ENCODE results near the gene PHLDA3.

Gene PHLDA3

DNA sequence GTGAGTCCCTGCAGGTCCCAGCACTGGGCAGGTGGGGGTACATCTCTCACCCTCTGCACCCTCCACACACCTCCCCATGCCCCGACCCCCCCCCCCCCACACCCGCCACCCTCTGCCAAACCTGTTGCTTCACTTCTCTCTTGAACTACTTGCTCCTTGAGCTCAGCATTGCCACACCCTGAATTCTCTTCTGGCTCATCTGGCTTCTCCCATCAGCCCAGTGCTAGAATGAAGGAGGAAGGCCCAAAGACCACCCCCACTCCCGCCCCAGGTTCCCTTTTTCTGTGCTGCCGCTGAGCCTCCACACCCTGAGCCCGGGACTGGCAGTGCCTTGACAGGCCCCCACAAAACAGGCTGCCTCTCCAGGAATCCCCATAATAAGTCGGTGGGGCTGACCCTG lies 41.0 kb downstream of the PHLDA3 start:
- no peak for DNase-seq
- H3K14ac ChIP-seq (ENCODE audit: low read length in 2 of 2) = no peak overlapping the region
- H3K9ac ChIP-seq (ENCODE audit: low read length) = no peak overlapping the region
- no peak overlapping the region for H3K4me2 ChIP-seq (ENCODE audit: low read length, poor library complexity, severe bottlenecking)
- no peak overlapping the region for H3K4ac ChIP-seq (ENCODE audit: low read depth in 1 of 2, low read length in 2 of 2)
- WGBS = 100% methylated on average over 3 of the region's 6 CpGs
- peaks cover 4% of the 10 kb centered on the region for H3K9me3 ChIP-seq (ENCODE audit: control insufficient read depth, low read length)
- H3K4me1 ChIP-seq (ENCODE audit: control insufficient read depth, insufficient read depth, low read depth, low read length) = peaks cover 14% of the 10 kb centered on the region
- H2BK15ac ChIP-seq (ENCODE audit: low read depth, poor library complexity, severe bottlenecking) = no peak overlapping the region
- H3K4me3 ChIP-seq (ENCODE audit: insufficient read depth in 1 of 2, low read depth in 1 of 2, low read length in 2 of 2) = no peak overlapping the region
- no peak overlapping the region for H2BK5ac ChIP-seq (ENCODE audit: low read depth, low read length, poor library complexity, severe bottlenecking)
- H3K36me3 ChIP-seq (ENCODE audit: control insufficient read depth in 1 of 2, insufficient read depth in 2 of 2, low read depth in 1 of 2, low read length in 2 of 2) = no peaks in the 10 kb centered on the region
- H3K18ac ChIP-seq (ENCODE audit: low read depth in 1 of 2, low read length in 2 of 2) = no peak overlapping the region
- no peak overlapping the region for H2AK5ac ChIP-seq (ENCODE audit: low read length, severe bottlenecking)
- H3K23ac ChIP-seq (ENCODE audit: low read length in 2 of 2) = no peak overlapping the region
- no peak overlapping the region for H4K91ac ChIP-seq (ENCODE audit: low read length)
- no peak overlapping the region for H2BK12ac ChIP-seq (ENCODE audit: low read length in 2 of 2)
- no peak overlapping the region for H2AFZ ChIP-seq (ENCODE audit: low read depth, low read length)
- H3K27me3 ChIP-seq (ENCODE audit: control insufficient read depth in 1 of 2, insufficient read depth in 1 of 2, low read length in 2 of 2) = peaks cover 0 to 7% of the 10 kb centered on the region in 2 experiments
- no peak overlapping the region for H4K8ac ChIP-seq (ENCODE audit: low read length)
- H3K27ac ChIP-seq (ENCODE audit: low read length, poor library complexity, severe bottlenecking) = no peak overlapping the region
- no peak overlapping the region for H2BK120ac ChIP-seq (ENCODE audit: low read depth, low read length)
- H3K79me1 ChIP-seq (replicated peaks; ENCODE audit: low read length, poor library complexity, severe bottlenecking) = no peaks in the 10 kb centered on the region

- Histone ChIP-seq H3K4ac (ENCODE audit: low read depth in 1 of 2, low read length in 2 of 2) (no peak overlapping the region), H3K18ac (ENCODE audit: low read depth in 1 of 2, low read length in 2 of 2) (no peak overlapping the region), H2BK120ac (ENCODE audit: low read depth, low read length) (no peak overlapping the region), H3K36me3 (ENCODE audit: control insufficient read depth in 1 of 2, insufficient read depth in 2 of 2, low read depth in 1 of 2, low read length in 2 of 2) (no peaks in the 10 kb centered on the region), H3K14ac (ENCODE audit: low read length in 2 of 2) (no peak overlapping the region), H3K9ac (ENCODE audit: low read length) (no peak overlapping the region), H2BK12ac (ENCODE audit: low read length in 2 of 2) (no peak overlapping the region), H3K4me1 (ENCODE audit: control insufficient read depth, insufficient read depth, low read depth, low read length) (peaks cover 16% of the 10 kb centered on the region), H2AFZ (ENCODE audit: low read depth, low read length) (no peak overlapping the region), H3K4me3 (ENCODE audit: insufficient read depth in 1 of 2, low read depth in 1 of 2, low read length in 2 of 2) (no peak overlapping the region), H3K9me3 (ENCODE audit: control insufficient read depth, low read length) (peaks cover 4% of the 10 kb centered on the region), H2BK15ac (ENCODE audit: low read depth, poor library complexity, severe bottlenecking) (no peak overlapping the region), H3K23ac (ENCODE audit: low read length in 2 of 2) (no peak overlapping the region), H4K8ac (ENCODE audit: low read length) (no peak overlapping the region), H3K79me1 (replicated peaks; ENCODE audit: low read length, poor library complexity, severe bottlenecking) (no peaks in the 10 kb centered on the region), H3K27me3 (ENCODE audit: control insufficient read depth in 1 of 2, insufficient read depth in 1 of 2, low read length in 2 of 2) (peaks cover 0 to 17% of the 10 kb centered on the region in 2 experiments), H3K4me2 (ENCODE audit: low read length, poor library complexity, severe bottlenecking) (no peak overlapping the region), H3K27ac (ENCODE audit: low read length, poor library complexity, severe bottlenecking) (no peak overlapping the region), H4K91ac (ENCODE audit: low read length) (no peak overlapping the region), H2AK5ac (ENCODE audit: low read length, severe bottlenecking) (no peak overlapping the region), H2BK5ac (ENCODE audit: low read depth, low read length, poor library complexity, severe bottlenecking) (no peak overlapping the region)
- 50% methylated on average over 13 of the region's 15 CpGs for WGBS
- DNase-seq = no peak
These were observed 42.3 kb downstream of the PHLDA3 start for GRCh38 chr1:201426479-201427310.

- Histone ChIP-seq H3K18ac (ENCODE audit: low read depth in 1 of 2, low read length in 2 of 2) (no peak overlapping the region), H3K27ac (ENCODE audit: low read length, poor library complexity, severe bottlenecking) (no peak overlapping the region), H2BK15ac (ENCODE audit: low read depth, poor library complexity, severe bottlenecking) (no peak overlapping the region), H3K9me3 (ENCODE audit: control insufficient read depth, low read length) (peaks cover 4% of the 10 kb centered on the region), H3K79me1 (replicated peaks; ENCODE audit: low read length, poor library complexity, severe bottlenecking) (no peaks in the 10 kb centered on the region), H2BK5ac (ENCODE audit: low read depth, low read length, poor library complexity, severe bottlenecking) (no peak overlapping the region), H3K36me3 (ENCODE audit: control insufficient read depth in 1 of 2, insufficient read depth in 2 of 2, low read depth in 1 of 2, low read length in 2 of 2) (no peaks in the 10 kb centered on the region), H2AFZ (ENCODE audit: low read depth, low read length) (no peak overlapping the region), H3K14ac (ENCODE audit: low read length in 2 of 2) (no peak overlapping the region), H4K8ac (ENCODE audit: low read length) (no peak overlapping the region), H4K91ac (ENCODE audit: low read length) (no peak overlapping the region), H3K23ac (ENCODE audit: low read length in 2 of 2) (no peak overlapping the region), H2BK120ac (ENCODE audit: low read depth, low read length) (no peak overlapping the region), H3K4ac (ENCODE audit: low read depth in 1 of 2, low read length in 2 of 2) (no peak overlapping the region), H3K27me3 (ENCODE audit: control insufficient read depth in 1 of 2, insufficient read depth in 1 of 2, low read length in 2 of 2) (peaks cover 0 to 37% of the 10 kb centered on the region in 2 experiments), H2AK5ac (ENCODE audit: low read length, severe bottlenecking) (no peak overlapping the region), H3K4me3 (ENCODE audit: insufficient read depth in 1 of 2, low read depth in 1 of 2, low read length in 2 of 2) (no peak overlapping the region), H2BK12ac (ENCODE audit: low read length in 2 of 2) (no peak overlapping the region), H3K4me2 (ENCODE audit: low read length, poor library complexity, severe bottlenecking) (no peak overlapping the region), H3K9ac (ENCODE audit: low read length) (no peak overlapping the region), H3K4me1 (ENCODE audit: control insufficient read depth, insufficient read depth, low read depth, low read length) (peaks cover 30% of the 10 kb centered on the region)
- WGBS = 92% methylated on average over 2 of the region's 2 CpGs
- DNase-seq = no peak
These were observed 44.8 kb downstream of the PHLDA3 start for GRCh38 chr1:201424146-201424545.

DNA sequence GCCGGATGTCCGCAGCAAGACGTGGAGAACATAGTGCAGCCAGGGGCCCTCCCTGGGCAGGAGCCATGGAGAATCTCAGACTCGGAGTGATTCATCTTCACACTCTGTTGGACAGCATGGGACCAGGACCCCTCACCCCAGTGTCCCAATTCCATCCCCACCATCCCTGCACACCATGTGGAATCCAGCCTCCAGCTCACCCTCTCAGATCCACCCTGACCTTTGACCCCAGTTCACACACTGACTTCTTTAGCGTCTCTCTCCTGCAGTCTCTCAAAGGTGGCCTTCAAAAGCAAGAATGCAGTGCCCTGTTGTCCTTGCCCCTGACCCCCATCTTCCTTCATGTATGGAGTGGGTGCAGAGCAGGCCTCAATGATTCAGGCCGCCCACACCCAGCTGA lies 45.3 kb downstream of the PHLDA3 start:
- Histone ChIP-seq H3K4me3 (ENCODE audit: insufficient read depth in 1 of 2, low read depth in 1 of 2, low read length in 2 of 2) (no peak overlapping the region), H2BK12ac (ENCODE audit: low read length in 2 of 2) (no peak overlapping the region), H3K14ac (ENCODE audit: low read length in 2 of 2) (no peak overlapping the region), H2BK120ac (ENCODE audit: low read depth, low read length) (no peak overlapping the region), H3K4me2 (ENCODE audit: low read length, poor library complexity, severe bottlenecking) (no peak overlapping the region), H2AK5ac (ENCODE audit: low read length, severe bottlenecking) (no peak overlapping the region), H4K8ac (ENCODE audit: low read length) (no peak overlapping the region), H3K9me3 (ENCODE audit: control insufficient read depth, low read length) (peaks cover 4% of the 10 kb centered on the region), H3K23ac (ENCODE audit: low read length in 2 of 2) (no peak overlapping the region), H3K18ac (ENCODE audit: low read depth in 1 of 2, low read length in 2 of 2) (no peak overlapping the region), H2BK5ac (ENCODE audit: low read depth, low read length, poor library complexity, severe bottlenecking) (no peak overlapping the region), H3K36me3 (ENCODE audit: control insufficient read depth in 1 of 2, insufficient read depth in 2 of 2, low read depth in 1 of 2, low read length in 2 of 2) (no peaks in the 10 kb centered on the region), H3K4me1 (ENCODE audit: control insufficient read depth, insufficient read depth, low read depth, low read length) (peaks cover 31% of the 10 kb centered on the region), H3K4ac (ENCODE audit: low read depth in 1 of 2, low read length in 2 of 2) (no peak overlapping the region), H3K9ac (ENCODE audit: low read length) (no peak overlapping the region), H2BK15ac (ENCODE audit: low read depth, poor library complexity, severe bottlenecking) (no peak overlapping the region), H2AFZ (ENCODE audit: low read depth, low read length) (no peak overlapping the region), H3K27me3 (ENCODE audit: control insufficient read depth in 1 of 2, insufficient read depth in 1 of 2, low read length in 2 of 2) (peaks cover 0 to 38% of the 10 kb centered on the region in 2 experiments), H3K27ac (ENCODE audit: low read length, poor library complexity, severe bottlenecking) (no peak overlapping the region), H4K91ac (ENCODE audit: low read length) (no peak overlapping the region), H3K79me1 (replicated peaks; ENCODE audit: low read length, poor library complexity, severe bottlenecking) (no peaks in the 10 kb centered on the region)
- DNase-seq = no peak
- WGBS = 92% methylated on average over 6 of the region's 6 CpGs
